Neural cell (in vitro differentiated cells): ENCODE measurements around the gene ZBTB2. TPM values are rescaled to one million over a fixed set of nuclear protein-coding genes. Genes with fewer than 3 reads are reported as not detected.

Source experiments
- H2AFZ ChIP-seq: fragments of 200-600, 300-800 bp; sonication (generic), shearing (Covaris generic); 2 replicates; pipeline ENCODE4 v1.6.0; 2014; ENCODE audit warnings: low read depth, mild to moderate bottlenecking, antibody characterized with exemption, low read length, moderate library complexity
- H3F3A ChIP-seq: fragments of 200-600 bp; shearing (Covaris generic); 2 replicates; pipeline ENCODE4 v1.6.1; 2016; ENCODE audit warnings: mild to moderate bottlenecking, moderate library complexity, mixed read lengths, antibody characterized with exemption, low read length; ENCODE audit not compliant: insufficient read depth, poor library complexity, severe bottlenecking
- H3K27ac ChIP-seq: fragments of 200-600, 300-800 bp; sonication (generic), shearing (Covaris generic); 2 replicates; pipeline ENCODE4 v1.5.1; 2014; ENCODE audit warnings: mild to moderate bottlenecking, low read length, moderate library complexity
- H3K27me3 ChIP-seq: fragments of 300-800, 200-600 bp; sonication (generic), shearing (Covaris generic); 2 replicates; pipeline ENCODE4 v1.6.0; 2014; ENCODE audit warnings: mild to moderate bottlenecking, low read depth, low read length, moderate library complexity; ENCODE audit not compliant: insufficient read depth
- H3K36me3 ChIP-seq: fragments of 300-800, 200-600 bp; sonication (generic), shearing (Covaris generic); 2 replicates; pipeline ENCODE4 v1.5.1; 2014; ENCODE audit warnings: mild to moderate bottlenecking, antibody characterized with exemption, low read length, moderate library complexity; ENCODE audit not compliant: insufficient read depth
- H3K4me2 ChIP-seq: fragments of 300-800, 200-600 bp; sonication (generic), shearing (Covaris generic); 2 replicates; pipeline ENCODE4 v1.6.0; 2014; ENCODE audit warnings: mild to moderate bottlenecking, low read length
- H3K4me3 ChIP-seq: fragments of 300-800, 200-600 bp; sonication (generic), shearing (Covaris generic); 2 replicates; pipeline ENCODE4 v1.5.1; 2014; ENCODE audit warnings: mild to moderate bottlenecking, low read length, moderate library complexity
- H3K79me2 ChIP-seq: fragments of 200-600 bp; shearing (Covaris generic); replicated peaks from 2 replicates; pipeline ENCODE4 v1.6.0; 2014; ENCODE audit warnings: mild to moderate bottlenecking, low read length, moderate library complexity; ENCODE audit not compliant: insufficient read depth
- H3K9ac ChIP-seq: fragments of 300-800, 200-600 bp; sonication (generic), shearing (Covaris generic); 2 replicates; pipeline ENCODE4 v1.6.1; 2016; ENCODE audit warnings: mild to moderate bottlenecking, low read length, mixed read lengths
- H3K9me2 ChIP-seq: fragments of 200-600 bp; shearing (Covaris generic); 2 replicates; pipeline ENCODE4 v1.6.1; 2016; ENCODE audit warnings: mild to moderate bottlenecking, low read length, mixed read lengths; ENCODE audit not compliant: insufficient read depth
- H3K9me3 ChIP-seq: fragments of 200-600, 300-800 bp; sonication (generic), shearing (Covaris generic); 2 replicates; pipeline ENCODE4 v1.6.1; 2016; ENCODE audit warnings: mild to moderate bottlenecking, mixed run types, low read length, moderate library complexity, mixed read lengths
- H4K20me1 ChIP-seq: fragments of 200-600 bp; shearing (Covaris generic); 2 replicates; pipeline ENCODE4 v1.6.1; 2016; ENCODE audit warnings: mild to moderate bottlenecking, mixed run types; ENCODE audit not compliant: insufficient read depth
- EP300 ChIP-seq: fragments of 450-650 bp; conservative IDR thresholded peaks from 2 replicates; pipeline ENCODE4 v1.6.1; 2014; ENCODE audit warnings: antibody characterized with exemption, mild to moderate bottlenecking, moderate library complexity; ENCODE audit not compliant: poor library complexity, severe bottlenecking
- EZH2 ChIP-seq: fragments of 200-600, 300-800 bp; shearing (Covaris generic), sonication (generic); IDR thresholded peaks from 2 replicates; pipeline ENCODE4 v1.6.1; 2014; ENCODE audit warnings: antibody characterized with exemption, low read length, borderline replicate concordance, mild to moderate bottlenecking; ENCODE audit not compliant: insufficient read depth, poor library complexity, severe bottlenecking
- MXI1 ChIP-seq: fragments of 450-650 bp; conservative IDR thresholded peaks from 2 replicates; pipeline ENCODE4 v1.6.1; 2014; ENCODE audit warnings: antibody characterized with exemption, mild to moderate bottlenecking; ENCODE audit not compliant: poor library complexity, severe bottlenecking
- POLR2AphosphoS5 ChIP-seq: IDR thresholded peaks from 2 replicates; pipeline ENCODE4 v1.6.1; 2012
- RAD21 ChIP-seq: fragments of 450-650 bp; conservative IDR thresholded peaks from 2 replicates; pipeline ENCODE4 v1.6.1; 2014; ENCODE audit warnings: antibody characterized with exemption, mild to moderate bottlenecking, moderate library complexity
- REST ChIP-seq: IDR thresholded peaks from 2 replicates; pipeline ENCODE4 v1.6.1; 2012; ENCODE audit warnings: borderline replicate concordance
- SMC3 ChIP-seq: fragments of 450-650 bp; conservative IDR thresholded peaks from 2 replicates; pipeline ENCODE4 v1.6.1; 2014; ENCODE audit warnings: antibody characterized with exemption, mild to moderate bottlenecking, moderate library complexity; ENCODE audit not compliant: poor library complexity
- TAF1 ChIP-seq: IDR thresholded peaks from 2 replicates; pipeline ENCODE4 v1.6.1; 2012; ENCODE audit warnings: low read depth
- polyA plus RNA-seq: library from polyadenylated mRNA; depleted of rRNA; stranded (reverse); fragments of >200 nt; gene quantifications from 2 replicates; pipeline ENCODE4 v1.2.3, GENCODE V29; 2014
- TF ChIP-seq, protein P1 (sequence below): fragments of 450-650 bp; IDR thresholded peaks from 2 replicates; pipeline ENCODE4 v1.5.1; 2014; ENCODE audit warnings: antibody characterized with exemption, mild to moderate bottlenecking, moderate library complexity; ENCODE audit not compliant: poor library complexity, severe bottlenecking

Gene ZBTB2
- polyA plus RNA-seq, 1 donor from 2014 or later = 10.3 TPM

GRCh38 chr6:151322570-151322969 lies 68.8 kb downstream of the ZBTB2 start:
- Histone ChIP-seq H3K9me3 (no peaks in the 10 kb centered on the region), H3K4me3 (no peak overlapping the region), H3K9ac (no peak overlapping the region), H4K20me1 (no peaks in the 10 kb centered on the region), H3K36me3 (no peaks in the 10 kb centered on the region), H3K27me3 (peaks cover 3% of the 10 kb centered on the region), H3K79me2 (no peaks in the 10 kb centered on the region), H3K4me2 (no peak overlapping the region), H3K27ac (no peak overlapping the region), H3F3A (no peaks in the 10 kb centered on the region), H3K9me2 (no peaks in the 10 kb centered on the region), H2AFZ (no peak overlapping the region)
- TF ChIP-seq, protein P1, sequence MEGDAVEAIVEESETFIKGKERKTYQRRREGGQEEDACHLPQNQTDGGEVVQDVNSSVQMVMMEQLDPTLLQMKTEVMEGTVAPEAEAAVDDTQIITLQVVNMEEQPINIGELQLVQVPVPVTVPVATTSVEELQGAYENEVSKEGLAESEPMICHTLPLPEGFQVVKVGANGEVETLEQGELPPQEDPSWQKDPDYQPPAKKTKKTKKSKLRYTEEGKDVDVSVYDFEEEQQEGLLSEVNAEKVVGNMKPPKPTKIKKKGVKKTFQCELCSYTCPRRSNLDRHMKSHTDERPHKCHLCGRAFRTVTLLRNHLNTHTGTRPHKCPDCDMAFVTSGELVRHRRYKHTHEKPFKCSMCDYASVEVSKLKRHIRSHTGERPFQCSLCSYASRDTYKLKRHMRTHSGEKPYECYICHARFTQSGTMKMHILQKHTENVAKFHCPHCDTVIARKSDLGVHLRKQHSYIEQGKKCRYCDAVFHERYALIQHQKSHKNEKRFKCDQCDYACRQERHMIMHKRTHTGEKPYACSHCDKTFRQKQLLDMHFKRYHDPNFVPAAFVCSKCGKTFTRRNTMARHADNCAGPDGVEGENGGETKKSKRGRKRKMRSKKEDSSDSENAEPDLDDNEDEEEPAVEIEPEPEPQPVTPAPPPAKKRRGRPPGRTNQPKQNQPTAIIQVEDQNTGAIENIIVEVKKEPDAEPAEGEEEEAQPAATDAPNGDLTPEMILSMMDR = no peak
- no peak for TF ChIP-seq REST
- no peak for TF ChIP-seq TAF1
- TF ChIP-seq RAD21 = no peak
- no peak for TF ChIP-seq EZH2
- no peak for TF ChIP-seq POLR2AphosphoS5
- no peak for TF ChIP-seq EP300
- TF ChIP-seq MXI1 = no peak
- TF ChIP-seq SMC3 = no peak

GRCh38 chr6:151321438-151321837 lies 69.9 kb downstream of the ZBTB2 start:
- H3K4me3 ChIP-seq = no peak overlapping the region
- TF ChIP-seq, protein P1 = no peak
- no peak for TF ChIP-seq EP300
- no peak for TF ChIP-seq TAF1
- TF ChIP-seq MXI1 = no peak
- no peak for TF ChIP-seq POLR2AphosphoS5
- TF ChIP-seq RAD21 = no peak
- TF ChIP-seq SMC3 = no peak
- no peak for TF ChIP-seq EZH2
- TF ChIP-seq REST = no peak

More at GRCh38 chr6:151321438-151321837, 69.9 kb downstream of the ZBTB2 start:
- H3K9me2 ChIP-seq = no peaks in the 10 kb centered on the region
- no peak overlapping the region for H3K4me2 ChIP-seq
- peaks cover 3% of the 10 kb centered on the region for H3K27me3 ChIP-seq
- no peaks in the 10 kb centered on the region for H4K20me1 ChIP-seq
- H3K79me2 ChIP-seq = no peaks in the 10 kb centered on the region
- H2AFZ ChIP-seq = no peak overlapping the region
- no peak overlapping the region for H3K27ac ChIP-seq
- H3K36me3 ChIP-seq = no peaks in the 10 kb centered on the region
- no peaks in the 10 kb centered on the region for H3K9me3 ChIP-seq
- H3K9ac ChIP-seq = no peak overlapping the region
- H3F3A ChIP-seq = no peaks in the 10 kb centered on the region
